ENCODE results near the gene DHRS7.

The DHRS7 gene

DNA sequence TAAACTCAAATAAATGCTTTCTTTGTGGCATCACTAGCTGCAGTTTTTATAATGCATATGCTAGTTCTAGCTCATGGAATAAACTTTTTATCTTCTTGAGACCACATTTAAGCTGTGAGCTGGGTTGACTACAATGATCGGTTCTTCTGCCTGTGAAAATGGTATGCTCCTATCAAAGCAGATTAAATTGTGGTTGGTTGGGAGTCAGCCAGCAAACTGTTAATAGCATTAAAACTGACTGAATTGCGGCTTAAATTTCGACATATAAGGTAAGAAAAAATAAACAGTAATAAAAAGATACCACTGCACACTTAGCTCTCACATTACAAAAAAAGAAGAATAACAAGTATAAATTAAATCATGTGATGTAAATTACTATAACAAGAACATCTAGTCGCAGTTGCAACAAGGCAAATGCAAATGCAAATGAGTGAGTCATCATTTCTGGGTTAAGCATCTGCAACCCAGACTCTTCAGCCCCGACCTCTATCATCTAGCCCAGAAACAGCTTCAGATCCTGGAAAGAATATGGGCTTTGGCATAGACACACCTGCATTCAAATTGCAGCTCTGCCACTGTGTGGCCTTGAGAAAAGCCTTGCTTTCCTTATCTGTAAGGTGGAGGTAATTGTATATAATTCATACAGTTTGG is 19.8 kb upstream of the DHRS7 start:
- no peak for DNase-seq (ENCODE audit: low read depth)

DNA sequence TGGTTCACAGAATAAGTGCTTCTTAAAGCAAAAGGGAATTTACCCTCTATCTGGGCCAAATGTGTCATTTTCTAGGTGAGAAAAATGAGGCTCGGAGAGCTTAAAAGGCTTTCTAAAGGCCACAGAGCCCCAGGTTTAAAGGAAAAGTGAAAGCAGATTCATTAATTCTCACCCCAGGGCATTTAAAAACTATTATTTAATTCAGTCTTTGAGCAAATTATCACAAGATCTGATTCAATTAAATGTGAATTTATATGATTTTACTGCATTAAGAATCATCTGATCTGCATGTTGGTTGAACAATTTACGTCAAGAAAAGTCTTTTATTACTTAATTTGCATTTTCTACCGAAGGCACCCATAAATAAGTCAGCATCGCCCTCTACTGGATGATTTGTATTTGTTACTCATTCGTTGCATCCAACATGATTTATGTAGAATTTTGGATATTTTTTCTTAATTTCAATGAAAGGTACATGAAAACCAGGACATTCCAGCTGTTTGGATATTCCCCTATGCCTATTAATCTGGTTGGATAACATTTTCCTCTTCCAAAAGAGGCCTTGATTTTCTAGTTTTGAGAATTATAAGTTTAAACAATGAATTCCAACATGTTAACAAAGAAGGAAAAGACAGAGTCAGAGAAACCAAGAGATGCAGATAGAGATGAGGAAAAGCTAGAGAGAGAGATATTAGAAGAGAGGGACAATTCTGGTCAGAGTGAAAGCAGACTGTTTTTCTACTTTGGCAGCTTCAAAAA is 19.1 kb upstream of the DHRS7 start:
- DNase-seq (ENCODE audit: low read depth) = no peak

DNA sequence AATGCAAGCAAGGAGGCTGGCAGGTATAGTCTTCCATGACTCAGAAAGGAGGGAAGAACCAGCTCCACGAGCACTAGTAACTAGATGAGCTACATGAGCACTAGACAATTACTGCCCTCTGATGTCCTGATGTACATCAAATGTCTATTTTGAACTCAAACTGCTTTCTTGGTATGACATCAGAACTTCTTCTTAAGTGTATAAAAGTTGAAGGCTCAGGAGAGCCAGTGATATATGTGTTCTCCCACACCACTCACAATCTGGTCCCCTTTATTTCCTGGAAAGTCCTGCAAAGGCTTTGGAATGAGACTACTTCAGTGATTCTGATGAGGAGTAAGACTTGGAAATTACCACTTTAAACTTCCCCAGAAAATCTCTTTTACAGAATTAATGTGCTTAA is 18.5 kb upstream of the DHRS7 start:
- DNase-seq (ENCODE audit: low read depth) = no peak

DNA sequence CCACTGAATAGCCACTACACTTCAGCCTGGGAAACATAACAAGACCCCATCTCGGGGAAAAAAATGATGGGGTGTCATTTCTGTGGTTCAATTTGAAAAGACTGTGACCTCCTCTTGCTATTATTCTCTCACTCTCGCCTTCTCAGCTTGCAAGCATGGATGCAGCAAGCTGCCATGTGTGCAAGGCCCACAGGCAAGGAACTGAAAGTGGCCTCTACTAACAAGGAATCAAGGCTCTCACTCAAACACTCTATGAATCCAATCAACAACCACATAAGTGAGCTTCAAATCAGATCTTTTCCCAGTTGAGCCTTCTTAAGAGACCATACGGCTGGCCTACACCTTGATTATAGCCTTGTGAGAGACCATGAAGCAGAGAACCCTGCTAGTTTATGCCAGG is 17.9 kb upstream of the DHRS7 start:
- DNase-seq (ENCODE audit: low read depth) = no peak

DNA sequence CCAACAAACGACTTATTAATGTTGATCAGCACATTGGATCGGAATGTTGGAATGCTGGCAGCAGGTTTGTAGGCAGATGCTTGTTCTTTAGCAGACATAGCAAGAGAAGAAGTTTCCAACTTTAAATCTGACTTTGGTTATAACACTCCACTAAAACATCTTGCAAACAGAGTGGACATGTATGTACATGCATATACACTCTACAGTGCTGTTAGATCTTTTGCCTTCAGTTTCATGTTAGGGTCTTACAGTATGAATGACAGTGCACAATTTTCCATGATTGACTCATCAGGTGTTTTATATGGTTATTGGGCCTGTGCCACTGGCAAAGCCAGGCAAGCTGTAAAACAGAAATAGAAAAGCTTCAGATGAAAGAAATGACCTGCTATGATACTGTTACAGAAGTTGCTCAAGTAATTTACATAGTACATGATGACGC is 14.3 kb upstream of the DHRS7 start:
- no peak for DNase-seq (ENCODE audit: low read depth)

DNA sequence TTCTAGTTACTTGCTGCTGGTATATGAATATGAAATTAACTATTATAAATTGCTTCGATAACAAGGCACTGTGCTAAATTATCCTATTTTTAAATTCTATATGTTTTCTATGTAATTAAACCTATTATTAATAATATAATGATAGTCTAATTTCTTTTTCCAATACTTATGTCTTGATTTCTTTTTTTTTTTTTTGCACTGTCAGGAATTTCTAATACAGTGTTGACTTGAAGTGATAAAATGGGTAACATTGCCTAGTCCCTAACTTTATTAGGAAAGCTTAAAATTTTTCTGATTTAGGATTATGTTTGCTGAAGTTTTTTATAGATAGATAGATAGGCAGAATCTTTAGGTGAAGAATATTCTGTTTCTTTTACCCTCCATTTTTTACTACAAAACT is 13.6 kb upstream of the DHRS7 start:
- DNase-seq (ENCODE audit: low read depth) = no peak

DNA sequence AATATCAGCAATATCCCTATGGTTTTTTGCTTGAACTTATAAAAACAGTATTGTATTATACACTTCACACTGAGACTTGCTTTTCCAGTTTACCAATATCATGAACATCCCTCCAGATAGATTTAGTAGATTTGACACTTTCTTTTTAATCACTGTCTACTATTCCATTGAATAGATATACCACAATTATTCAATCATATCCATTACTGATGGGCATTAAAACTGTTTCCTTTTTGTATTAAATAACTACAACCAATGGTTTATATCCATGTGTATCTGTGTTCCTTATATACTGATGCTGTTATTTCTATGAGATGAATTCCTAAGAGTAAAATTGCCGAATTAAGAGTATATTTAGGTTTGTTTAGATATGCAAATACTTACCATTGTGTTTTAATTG is 13.0 kb upstream of the DHRS7 start:
- DNase-seq (ENCODE audit: low read depth) = no peak

DNA sequence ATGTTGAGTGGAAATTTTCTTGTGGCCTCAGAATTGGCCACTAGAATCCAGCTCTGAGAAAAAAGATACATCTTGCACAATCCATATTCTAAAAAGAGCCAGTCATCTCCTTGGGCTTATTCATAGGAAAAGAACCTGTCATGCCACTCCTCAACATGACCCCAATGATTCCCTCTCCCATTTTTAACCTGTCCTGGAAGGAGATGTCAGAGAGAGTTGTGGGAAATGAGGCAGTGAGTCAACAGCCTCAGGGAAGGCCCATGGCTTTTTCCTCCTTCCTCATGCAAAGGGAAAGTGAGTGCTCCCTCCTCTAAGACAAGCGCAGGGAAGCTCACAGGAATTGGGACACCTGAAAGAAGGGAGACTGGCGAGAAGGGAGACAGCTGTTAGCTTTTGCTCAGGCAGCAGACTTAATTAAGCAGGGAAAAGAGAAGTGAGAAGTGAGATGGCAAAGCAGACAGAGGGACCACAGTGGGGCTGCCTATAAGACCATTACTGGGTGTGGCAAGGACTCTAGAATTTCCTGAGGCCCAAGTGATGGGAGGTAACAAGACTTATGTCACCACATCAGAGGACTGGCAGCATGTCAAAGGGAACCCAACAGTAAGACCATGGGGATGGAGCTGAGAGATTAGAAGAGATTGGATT is 10.2 kb upstream of the DHRS7 start:
- no peak for DNase-seq (ENCODE audit: low read depth)

DNA sequence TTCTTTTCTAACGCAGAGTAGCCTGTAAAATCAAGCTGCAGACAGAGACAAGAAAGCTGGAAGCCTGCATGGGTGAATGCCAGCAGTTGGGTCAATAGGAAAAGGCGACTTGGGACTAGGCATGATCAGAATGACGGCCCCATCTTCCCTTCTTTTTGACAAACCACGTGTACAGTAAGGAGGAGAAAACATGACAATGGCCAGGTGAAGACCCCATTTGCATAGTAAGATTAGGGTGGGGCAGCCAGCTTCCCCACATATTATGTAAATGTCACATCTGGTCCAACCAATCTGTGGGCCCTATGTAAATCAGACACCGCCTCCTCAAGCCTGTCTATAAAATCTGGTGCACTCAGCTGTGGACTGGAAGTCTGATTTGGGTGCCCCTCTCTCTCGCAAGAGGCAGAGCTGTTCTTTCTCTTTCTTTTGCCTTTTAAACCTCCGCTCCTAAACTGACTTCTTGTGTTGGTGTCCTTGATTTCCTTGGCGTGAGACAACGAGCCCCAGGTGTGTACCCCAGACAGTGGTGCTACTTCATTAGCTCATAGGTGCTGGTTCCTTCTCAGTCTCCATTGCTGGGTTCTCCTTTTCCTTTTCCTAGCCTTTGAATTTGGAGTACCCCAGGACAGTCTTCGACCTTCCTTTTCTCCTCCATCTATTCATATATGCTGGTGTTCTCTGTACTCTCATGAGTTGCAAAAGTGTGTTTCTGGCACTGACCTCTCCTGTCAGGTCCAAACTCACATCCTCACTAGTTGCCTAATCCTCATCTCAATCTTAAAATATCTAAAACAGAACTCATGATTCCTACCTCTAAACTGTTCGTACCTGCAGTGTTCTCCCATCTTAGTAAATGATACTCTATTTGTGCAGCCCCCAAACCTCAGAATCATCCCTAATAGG is 9.4 kb upstream of the DHRS7 start:
- DNase-seq (ENCODE audit: low read depth) = no peak

DNA sequence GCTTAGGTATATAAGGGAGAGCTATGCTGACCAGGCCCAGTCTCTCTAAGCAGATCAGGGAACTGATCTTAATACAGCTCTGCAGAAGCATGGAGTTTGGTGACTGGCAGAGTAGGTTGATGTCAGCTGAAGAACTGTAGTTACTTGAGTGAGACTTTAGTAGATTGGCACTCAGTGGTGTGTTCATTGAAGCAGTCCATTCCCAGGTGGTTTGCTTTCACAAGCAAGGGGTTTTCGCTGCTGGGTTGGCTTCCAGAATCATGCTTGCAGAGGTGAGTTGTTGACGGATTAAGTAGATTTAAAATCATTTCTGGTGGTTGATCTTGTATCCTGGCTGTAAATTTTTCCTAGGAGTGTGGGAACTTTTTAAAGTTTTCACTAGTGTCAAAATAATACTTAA is 6.5 kb upstream of the DHRS7 start:
- no peak for DNase-seq (ENCODE audit: low read depth)

DNA sequence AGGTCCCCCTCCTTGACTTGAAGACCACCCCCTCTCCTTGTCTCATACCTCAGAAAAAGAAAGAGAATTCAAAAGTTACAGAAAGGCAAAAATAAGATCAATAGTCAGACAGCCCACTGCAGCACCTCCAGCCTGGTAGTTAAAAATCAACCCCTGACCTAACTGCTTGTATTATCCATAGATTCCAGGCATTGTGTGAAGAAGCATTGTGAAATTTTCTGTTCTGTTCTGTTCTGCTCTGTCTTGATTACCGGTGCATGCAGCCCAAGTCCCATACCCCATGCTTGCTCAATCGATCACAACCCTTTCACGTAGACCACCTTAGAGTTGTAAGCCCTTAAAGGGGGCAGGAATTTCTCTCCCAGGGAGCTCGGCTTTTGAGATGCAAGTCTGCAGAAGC is 5.8 kb upstream of the DHRS7 start:
- no peak for DNase-seq (ENCODE audit: low read depth)

DNA sequence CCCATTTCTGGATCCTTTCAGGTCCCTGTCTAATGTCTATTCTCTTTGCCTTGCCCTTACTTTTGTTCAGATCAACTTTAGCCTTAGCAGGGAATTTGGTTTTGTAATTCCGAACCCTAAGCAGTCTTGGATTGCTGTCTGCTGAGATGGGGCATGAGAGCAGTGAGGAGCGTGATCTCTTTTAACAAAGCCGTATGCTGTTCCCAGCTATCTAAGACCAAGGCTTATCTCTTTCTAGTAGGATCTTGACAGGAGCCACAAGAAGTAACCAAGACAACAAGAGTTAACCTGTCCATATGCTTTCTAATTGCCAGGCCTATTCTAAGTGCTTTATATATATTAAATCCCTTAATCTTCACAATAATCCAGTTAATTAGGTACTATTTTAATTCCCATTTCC is 4.5 kb upstream of the DHRS7 start:
- DNase-seq (ENCODE audit: low read depth) = no peak

DNA sequence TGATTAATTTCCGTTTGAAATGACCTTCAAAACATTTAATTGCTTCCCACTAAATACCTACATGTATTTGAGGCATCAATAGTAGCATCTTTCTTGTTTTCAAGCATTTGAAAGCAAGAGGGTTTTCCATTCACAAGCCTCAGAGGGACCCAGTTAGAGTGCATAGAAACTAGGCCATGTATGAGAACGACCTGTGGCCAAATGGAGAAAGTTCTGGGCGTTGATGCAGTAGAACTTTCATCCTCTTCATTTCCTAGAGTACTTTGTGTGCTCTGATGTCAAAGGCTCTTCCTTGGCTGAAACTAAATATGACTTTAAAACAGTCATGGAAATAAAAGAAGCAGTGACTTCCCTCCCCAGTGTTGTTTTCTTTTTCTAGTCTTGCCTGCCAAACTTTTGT is 944 bp upstream of the DHRS7 start:
- DNase-seq (ENCODE audit: low read depth) = no peak

DNA sequence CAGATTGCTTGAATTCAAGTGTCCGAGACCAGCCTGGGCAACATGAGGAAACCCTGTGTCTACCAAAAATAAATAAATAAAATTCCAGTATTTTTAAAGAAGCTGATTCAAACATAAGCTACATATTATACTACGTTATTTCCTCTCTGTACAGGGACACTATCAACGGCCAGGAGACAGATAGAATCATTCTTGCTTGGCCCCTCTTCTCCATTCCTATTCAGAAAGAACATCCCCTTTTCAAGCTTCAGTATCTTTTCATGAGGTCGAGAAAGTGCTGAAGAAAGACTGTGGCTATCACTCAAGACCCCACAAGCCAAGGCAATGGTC is 314 bp upstream of the DHRS7 start:
- DNase-seq (ENCODE audit: low read depth) = no peak

DNA sequence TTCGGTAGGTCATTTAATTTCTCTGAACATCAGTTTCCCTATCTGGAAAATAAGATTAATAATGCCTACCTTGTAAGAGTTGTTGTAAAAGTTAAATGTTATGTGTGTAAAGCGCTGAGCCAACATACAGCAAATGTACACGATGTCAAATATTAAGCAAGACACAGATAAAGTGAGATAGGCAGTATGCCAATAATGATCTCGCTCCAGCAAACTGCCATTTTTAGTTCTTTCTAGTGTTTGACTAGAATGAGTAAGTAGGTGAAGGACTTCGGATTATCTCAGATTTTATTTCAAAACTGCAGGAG is 840 bp downstream of the DHRS7 start:
- DNase-seq (ENCODE audit: low read depth) = no peak

DNA sequence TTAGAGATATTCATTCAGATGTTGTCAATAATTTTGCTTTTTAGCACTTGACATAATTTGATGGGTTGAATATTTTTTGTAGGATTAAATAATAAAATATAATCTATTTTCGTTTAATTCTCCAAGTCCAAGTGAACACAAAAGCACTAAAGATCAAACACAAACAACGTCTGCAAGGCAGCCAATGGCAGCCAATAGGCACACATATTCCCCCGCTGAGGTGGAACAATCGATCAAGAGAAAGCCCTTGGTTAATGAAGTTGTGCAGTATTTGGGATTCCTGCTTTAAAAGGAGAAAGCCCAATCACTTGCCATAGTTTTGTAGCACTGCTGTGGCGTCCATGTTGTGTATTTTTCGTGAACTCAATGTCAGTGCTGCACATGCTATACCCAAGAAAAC is 1.5 kb downstream of the DHRS7 start:
- no peak for DNase-seq (ENCODE audit: low read depth)

DNA sequence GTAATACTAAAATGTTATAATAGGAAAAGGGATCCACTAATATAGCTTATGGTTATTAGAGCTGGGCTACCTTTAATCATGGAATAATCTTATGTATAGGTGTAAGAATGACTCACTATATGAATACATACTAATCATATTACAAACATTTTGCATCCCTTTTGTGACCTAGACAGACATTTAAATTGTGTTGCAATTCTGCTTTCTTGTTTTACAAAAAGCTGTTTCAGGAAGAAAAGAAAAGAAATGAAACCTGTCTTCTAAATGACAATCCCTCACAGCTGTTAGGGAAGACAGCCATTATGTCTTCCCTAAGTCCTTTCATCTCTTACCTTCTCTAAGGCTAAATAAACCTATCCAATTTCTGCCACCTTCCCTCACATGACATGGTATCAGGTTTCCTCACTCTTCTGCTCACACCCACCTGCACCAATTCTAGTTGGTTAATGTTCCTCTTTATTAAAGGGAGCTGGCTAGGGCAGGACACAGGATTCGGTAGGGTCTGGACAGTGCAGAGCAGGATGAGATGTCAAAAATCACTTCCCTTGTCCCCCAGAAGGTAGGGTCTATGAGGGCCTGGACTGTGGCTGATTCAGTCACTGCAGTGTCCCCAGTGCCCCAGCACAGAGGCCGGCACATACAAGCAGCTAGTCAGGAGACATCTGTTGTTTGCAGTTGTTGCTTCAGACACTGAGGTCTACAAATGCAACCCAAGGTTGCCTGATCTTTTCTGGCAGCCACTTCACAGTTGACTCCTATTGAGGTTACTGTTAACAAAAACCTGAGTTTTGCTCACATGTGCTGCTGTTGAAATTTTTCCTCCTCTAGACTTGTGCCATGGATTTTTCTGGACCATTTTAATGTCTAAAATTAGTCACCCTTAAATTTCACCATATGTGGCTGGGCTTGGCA is 3.7 kb downstream of the DHRS7 start:
- DNase-seq (ENCODE audit: low read depth) = no peak

DNA sequence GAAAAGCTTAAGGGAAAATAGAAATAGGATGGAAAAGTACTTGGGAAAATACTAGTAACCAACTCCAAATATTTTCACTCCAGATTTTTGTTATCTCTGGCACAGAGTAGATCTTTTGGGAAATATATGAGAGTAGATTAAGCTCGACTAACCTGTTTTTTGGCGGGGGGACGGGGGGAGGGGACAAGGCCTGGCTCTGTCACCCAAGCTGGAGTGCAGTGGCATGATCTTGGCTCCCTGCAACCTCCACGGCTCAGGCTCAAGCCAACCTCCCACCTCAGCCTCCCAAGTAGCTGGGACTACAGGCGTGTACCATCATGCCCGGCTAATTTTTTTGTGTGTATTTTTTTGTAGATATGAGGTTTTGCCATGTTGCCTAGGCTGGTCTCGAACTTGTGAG is 4.8 kb downstream of the DHRS7 start:
- DNase-seq (ENCODE audit: low read depth) = no peak

DNA sequence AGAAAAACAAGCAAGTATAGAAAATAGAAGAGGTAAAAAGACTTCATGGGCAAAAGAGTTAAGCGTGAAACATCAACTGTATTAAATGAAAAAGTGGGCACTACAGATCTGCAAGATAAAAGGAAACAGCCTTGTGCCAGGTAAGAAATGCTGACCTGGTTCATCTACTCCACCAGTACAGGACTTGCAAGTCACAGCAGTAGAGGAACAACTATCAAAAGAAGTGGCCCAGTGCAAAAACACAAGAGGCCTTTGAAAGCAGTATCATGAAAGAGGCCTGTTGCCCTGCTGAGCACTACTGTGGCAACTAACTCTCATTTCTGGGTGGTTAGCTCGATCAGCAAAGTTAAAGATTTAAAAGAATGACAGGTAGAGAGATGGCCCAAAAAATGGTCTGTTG is 10.5 kb downstream of the DHRS7 start:
- DNase-seq (ENCODE audit: low read depth) = no peak

DNA sequence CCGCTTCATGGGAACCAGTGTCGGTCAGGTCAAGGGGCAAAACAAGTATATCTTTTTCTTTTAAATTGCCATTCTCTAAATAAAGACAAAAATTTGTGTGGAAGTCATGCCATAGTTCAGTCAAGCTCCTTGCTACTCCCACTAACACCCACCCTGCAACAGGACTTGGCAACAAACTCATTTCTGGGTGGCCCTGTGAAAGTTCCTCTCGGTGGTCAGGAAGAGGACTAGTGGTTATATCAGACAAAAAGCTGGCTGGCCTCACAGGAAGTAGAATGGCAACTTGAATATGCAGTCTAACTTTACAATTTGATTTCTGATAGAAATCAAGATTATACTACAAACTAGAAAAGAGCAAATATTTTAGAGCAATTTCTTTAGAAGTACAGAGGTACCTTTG is 11.2 kb downstream of the DHRS7 start:
- no peak for DNase-seq (ENCODE audit: low read depth)

DNA sequence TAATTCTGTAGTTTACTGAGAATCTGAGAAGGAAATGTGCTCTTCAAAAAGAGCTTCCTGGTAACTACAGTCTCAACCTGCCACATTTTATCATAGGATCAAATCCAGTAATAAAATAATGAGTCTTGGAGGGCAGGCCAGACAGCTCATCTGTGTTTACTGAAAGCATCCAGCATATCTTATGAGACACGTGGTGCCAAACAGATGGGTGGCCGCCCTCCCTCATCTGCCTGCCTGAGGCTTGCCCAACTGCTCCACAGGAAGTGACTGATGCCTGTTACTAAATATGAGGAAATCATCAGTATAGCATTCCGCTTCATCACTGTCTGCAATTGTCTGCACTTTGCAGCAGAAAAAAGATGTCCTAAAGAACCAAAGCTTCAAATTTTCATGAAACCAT is 13.5 kb downstream of the DHRS7 start:
- peak; percentile 47 for DNase-seq (ENCODE audit: low read depth)

DNA sequence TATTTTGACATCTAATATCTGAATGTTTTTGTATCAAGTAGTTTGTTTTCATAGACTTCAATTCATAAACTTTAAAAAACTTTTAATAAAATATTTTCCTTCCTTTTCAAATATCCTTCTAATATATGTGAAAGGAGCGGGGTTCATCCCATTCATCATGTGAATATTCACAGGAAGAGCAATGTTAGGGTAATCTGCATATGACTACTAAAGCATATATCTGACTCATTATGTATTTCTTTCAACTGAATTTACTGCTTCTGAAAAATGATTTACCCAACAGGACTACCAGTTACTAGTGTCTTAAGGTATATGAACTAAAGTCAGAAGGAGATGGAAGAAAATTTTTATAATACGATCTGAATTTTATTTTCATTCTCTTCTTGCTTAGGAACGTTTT is 30.5 kb downstream of the DHRS7 start:
- DNase-seq (ENCODE audit: low read depth) = no peak

Measured in activated T-cell treated with anti-CD3 and anti-CD28 coated beads for 48 hours (primary cell).